HG02981 (cell line): ENCODE results near the gene CCBE1.
A peak's percentile ranks its signal among the peaks of the same experiment; 100 is the strongest.
"Not testable (repeated sequence)": the region's sequence is repeated elsewhere in the genome, so short reads cannot be mapped to it uniquely, and the experiment has no call there.

Experiments used
- ATAC-seq: cut with Tn5 transposase; IDR thresholded peaks from one replicate; pipeline ENCODE4 v1.9.1; 2021; ENCODE audit warnings: mild to moderate bottlenecking, moderate library complexity; ENCODE audit not compliant: unreplicated experiment

The CCBE1 gene

GRCh38 chr18:59697236-59697932, at the start of gene CCBE1:
Gene CCBE1, minus strand, starts transcription at chr18:59697423.
- peak; percentile 72 for ATAC-seq

- ATAC-seq, result no peak
Measured at GRCh38 chr18:59744271-59744721, 47.1 kb upstream of the CCBE1 start.

GRCh38 chr18:59743566-59743965, 46.3 kb upstream of the CCBE1 start:
- no peak for ATAC-seq

GRCh38 chr18:59742325-59743111, 45.3 kb upstream of the CCBE1 start:
- ATAC-seq, result no peak

GRCh38 chr18:59740141-59740540, 42.9 kb upstream of the CCBE1 start:
- no peak for ATAC-seq

- ATAC-seq, result no peak
Measured at GRCh38 chr18:59737776-59738300, 40.6 kb upstream of the CCBE1 start.

- not testable (repeated sequence) for ATAC-seq
Measured at GRCh38 chr18:59737335-59737734, 40.1 kb upstream of the CCBE1 start.

- ATAC-seq, result no peak
Measured at GRCh38 chr18:59736061-59736460, 38.8 kb upstream of the CCBE1 start.

- ATAC-seq, result no peak
Measured at GRCh38 chr18:59735269-59735860, 38.1 kb upstream of the CCBE1 start.

GRCh38 chr18:59733421-59733820, 36.2 kb upstream of the CCBE1 start:
- no peak for ATAC-seq

- ATAC-seq, result no peak
Measured at GRCh38 chr18:59730896-59731295, 33.7 kb upstream of the CCBE1 start.

- no peak for ATAC-seq
Measured at GRCh38 chr18:59729781-59730180, 32.6 kb upstream of the CCBE1 start.

GRCh38 chr18:59728816-59729215, 31.6 kb upstream of the CCBE1 start:
- ATAC-seq, result no peak

- no peak for ATAC-seq
Measured at GRCh38 chr18:59725142-59725541, 27.9 kb upstream of the CCBE1 start.

- ATAC-seq, result no peak
Measured at GRCh38 chr18:59724103-59724502, 26.9 kb upstream of the CCBE1 start.

- no peak for ATAC-seq
Measured at GRCh38 chr18:59721931-59722330, 24.7 kb upstream of the CCBE1 start.

GRCh38 chr18:59721211-59721610, 24.0 kb upstream of the CCBE1 start:
- ATAC-seq, result no peak

GRCh38 chr18:59719544-59720181, 22.4 kb upstream of the CCBE1 start:
- no peak for ATAC-seq

GRCh38 chr18:59718464-59719157, 21.4 kb upstream of the CCBE1 start:
- ATAC-seq, result no peak

GRCh38 chr18:59718108-59718463, 20.9 kb upstream of the CCBE1 start:
- ATAC-seq, result no peak

- ATAC-seq, result no peak
Measured at GRCh38 chr18:59717291-59717690, 20.1 kb upstream of the CCBE1 start.
